NCI-H2227 (cell line): ENCODE results near the gene AOAH.

Experiments used
- DNase-seq: peaks from one replicate; lab custom pipeline; 2025; ENCODE audit not compliant: unreplicated experiment; lab: John Stamatoyannopoulos, UW

The AOAH gene

GRCh38 chr7:36605261-36606051 is 118.8 kb downstream of the AOAH start:
- no peak for DNase-seq

- no peak for DNase-seq
These were observed 119.5 kb downstream of the AOAH start for GRCh38 chr7:36604806-36605205.

GRCh38 chr7:36602934-36603887 is 121.1 kb downstream of the AOAH start:
- no peak for DNase-seq

GRCh38 chr7:36602511-36602910 is 121.8 kb downstream of the AOAH start:
- DNase-seq = no peak

- no peak for DNase-seq
These were observed 122.7 kb downstream of the AOAH start for GRCh38 chr7:36601601-36602000.

- DNase-seq = no peak
These were observed 123.3 kb downstream of the AOAH start for GRCh38 chr7:36600869-36601530.

- DNase-seq = no peak
These were observed 124.0 kb downstream of the AOAH start for GRCh38 chr7:36600314-36600682.

- DNase-seq = no peak
These were observed 124.5 kb downstream of the AOAH start for GRCh38 chr7:36599645-36600313.

GRCh38 chr7:36598054-36598674 is 126.1 kb downstream of the AOAH start:
- no peak for DNase-seq

- DNase-seq = no peak
These were observed 127.1 kb downstream of the AOAH start for GRCh38 chr7:36597090-36597773.

GRCh38 chr7:36594445-36594844 is 129.8 kb downstream of the AOAH start:
- no peak for DNase-seq

GRCh38 chr7:36591636-36592035 is 132.7 kb downstream of the AOAH start:
- DNase-seq = no peak

- no peak for DNase-seq
These were observed 134.9 kb downstream of the AOAH start for GRCh38 chr7:36589391-36589790.

GRCh38 chr7:36583318-36583717 is 141.0 kb downstream of the AOAH start:
- DNase-seq = no peak

- DNase-seq = no peak
These were observed 148.5 kb downstream of the AOAH start for GRCh38 chr7:36575832-36576231.

GRCh38 chr7:36573066-36573465 is 151.2 kb downstream of the AOAH start:
- DNase-seq = no peak

GRCh38 chr7:36571190-36571560 is 153.1 kb downstream of the AOAH start:
- DNase-seq = no peak

GRCh38 chr7:36570528-36571189 is 153.6 kb downstream of the AOAH start:
- no peak for DNase-seq

- DNase-seq = no peak
These were observed 155.8 kb downstream of the AOAH start for GRCh38 chr7:36568452-36568849.
